ENCODE results near the gene CPED1.
A peak's percentile ranks its signal among the peaks of the same experiment; 100 is the strongest.
"Not testable (repeated sequence)": the region's sequence is repeated elsewhere in the genome, so short reads cannot be mapped to it uniquely, and the experiment has no call there.

CPED1 gene

DNA sequence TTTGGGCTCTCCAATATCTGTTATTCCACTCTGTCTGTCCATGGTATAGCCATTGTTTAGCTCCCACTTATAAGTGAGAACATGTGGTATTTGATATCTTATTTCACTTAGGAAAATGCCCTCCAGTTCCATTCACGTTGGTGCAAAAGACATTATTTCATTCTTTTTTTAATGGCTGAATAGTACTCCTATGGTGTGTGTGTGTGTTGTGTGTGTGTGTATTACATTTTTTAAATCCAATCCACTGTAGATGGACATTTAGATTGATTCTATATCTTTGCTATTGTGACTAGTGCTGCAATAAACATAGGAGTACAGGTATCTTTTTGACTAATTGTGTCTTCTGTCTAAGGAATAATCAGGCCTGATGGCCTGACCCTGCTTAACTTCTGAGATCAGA is 7.4 kb upstream of the CPED1 start:
- no peak for DNase-seq (ENCODE audit: low read depth in 1 of 2, low spot score in 1 of 2)

DNA sequence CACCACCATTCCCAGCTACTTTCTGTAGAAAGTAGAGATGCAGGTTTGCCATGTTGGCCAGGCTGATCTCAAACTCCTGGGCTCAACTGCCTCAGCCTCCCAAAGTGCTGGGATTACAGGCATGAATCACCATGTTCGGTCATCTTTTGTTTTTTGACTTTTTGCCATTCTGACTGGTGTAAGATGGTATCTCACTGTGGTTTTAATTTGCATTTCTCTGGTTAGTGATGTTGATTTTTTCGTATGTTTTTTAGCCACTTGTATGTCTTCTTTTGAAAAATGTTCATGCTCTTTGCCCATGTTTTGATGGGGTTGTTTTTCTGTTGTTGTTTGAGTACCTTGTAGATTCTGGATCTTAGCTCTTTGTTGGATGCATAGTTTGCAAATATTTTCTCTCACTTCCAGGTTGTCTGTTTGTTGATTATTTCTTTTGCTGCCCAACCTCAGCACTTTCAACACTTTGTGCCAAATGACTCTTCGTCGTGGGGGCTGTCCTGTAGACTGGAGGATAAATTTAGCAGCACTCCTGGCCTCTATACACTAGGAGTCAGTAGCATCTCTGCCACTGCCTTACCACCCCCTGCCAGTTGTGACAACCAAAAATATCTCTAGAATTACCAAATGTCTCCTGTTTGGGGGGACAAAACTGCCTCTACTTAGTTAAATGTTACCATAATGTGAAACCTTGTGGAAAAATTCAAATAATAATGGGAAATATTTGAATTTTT is 6.5 kb upstream of the CPED1 start:
- DNase-seq (ENCODE audit: low read depth in 1 of 2, low spot score in 1 of 2), result no peak

DNA sequence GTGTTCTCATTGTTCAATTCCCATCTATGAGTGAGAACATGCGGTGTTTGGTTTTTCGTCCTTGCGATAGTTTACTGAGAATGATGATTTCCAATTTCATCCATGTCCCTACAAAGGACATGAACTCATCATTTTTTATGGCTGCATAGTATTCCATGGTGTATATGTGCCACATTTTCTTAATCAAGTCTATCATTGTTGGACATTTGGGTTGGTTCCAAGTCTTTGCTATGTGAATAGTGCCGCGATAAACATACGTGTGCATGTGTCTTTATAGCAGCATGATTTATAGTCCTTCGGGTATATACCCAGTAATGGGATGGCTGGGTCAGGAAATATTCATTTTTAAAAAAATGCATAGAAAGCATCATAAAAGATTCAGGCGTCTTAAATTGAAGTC is 4.9 kb upstream of the CPED1 start:
- DNase-seq (ENCODE audit: low read depth in 1 of 2, low spot score in 1 of 2), result not testable (repeated sequence)

DNA sequence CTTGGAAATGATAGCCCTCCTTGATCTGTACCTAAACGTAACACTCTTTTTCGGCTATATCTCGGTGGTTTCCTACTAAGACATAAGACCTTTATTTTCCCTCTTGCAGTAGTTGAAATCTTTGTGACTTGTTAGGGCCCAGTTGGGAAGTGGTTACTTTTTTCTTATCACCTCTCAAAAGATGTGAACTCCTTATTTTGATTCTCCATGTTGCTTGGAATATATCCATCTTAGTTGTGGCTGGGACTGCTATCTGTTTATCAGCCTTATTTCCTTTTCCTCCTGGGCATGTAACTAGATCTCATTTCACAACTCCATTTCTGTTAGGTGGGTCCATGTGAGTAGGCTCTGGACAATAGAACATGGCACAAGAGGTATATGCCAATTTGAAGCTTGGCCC is 4.1 kb upstream of the CPED1 start:
- DNase-seq (ENCODE audit: low read depth in 1 of 2, low spot score in 1 of 2), result no peak

DNA sequence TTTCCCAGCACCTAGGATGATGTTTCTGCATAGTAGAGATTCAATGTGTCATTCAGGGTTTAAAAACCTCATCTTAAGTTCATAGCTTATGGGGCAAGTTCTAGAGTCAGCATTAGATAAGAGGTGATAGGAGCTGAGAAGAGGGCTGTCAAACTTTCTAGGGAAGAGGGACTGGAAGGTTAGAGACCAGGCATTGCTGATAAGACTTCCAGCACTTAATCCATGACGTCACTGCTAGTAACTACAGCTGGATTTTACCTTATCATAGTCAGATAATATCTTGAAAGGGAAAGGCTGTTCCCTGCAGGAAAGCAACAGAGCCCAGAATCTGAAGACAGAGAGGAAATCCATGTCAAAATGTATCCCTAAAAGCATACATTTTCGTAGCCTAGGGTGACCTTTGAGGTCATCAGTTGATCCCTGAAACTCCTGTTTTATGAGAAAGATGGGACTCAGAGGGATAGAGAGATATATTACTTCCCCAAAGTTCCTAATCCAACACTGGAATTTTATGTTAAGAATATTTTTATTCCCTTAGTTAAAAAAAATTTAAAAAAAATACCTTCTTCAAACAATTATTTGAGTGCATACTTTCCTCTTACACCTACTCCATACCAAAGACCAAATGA is 3.3 kb upstream of the CPED1 start:
- no peak for DNase-seq (ENCODE audit: low read depth in 1 of 2, low spot score in 1 of 2)

DNA sequence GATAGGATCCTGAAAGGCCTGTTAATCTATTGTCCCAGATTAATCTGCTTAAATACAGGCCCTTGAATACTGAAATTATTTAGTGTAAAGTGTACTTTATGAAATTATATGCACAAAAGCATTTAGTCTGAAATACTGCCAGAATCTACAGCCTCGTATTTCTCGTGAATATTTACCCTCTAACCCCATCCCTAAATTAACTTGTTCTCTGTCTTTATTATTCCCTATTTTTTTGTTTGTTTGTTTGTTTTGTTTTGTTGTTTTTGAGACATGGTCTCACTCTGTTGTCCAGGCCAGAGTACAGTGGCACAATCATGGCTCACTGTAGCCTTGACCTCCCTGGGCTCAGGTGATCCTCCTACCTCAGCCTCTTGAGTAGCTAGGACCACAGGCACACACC is 2.7 kb upstream of the CPED1 start:
- DNase-seq (ENCODE audit: low read depth in 1 of 2, low spot score in 1 of 2), result no peak

DNA sequence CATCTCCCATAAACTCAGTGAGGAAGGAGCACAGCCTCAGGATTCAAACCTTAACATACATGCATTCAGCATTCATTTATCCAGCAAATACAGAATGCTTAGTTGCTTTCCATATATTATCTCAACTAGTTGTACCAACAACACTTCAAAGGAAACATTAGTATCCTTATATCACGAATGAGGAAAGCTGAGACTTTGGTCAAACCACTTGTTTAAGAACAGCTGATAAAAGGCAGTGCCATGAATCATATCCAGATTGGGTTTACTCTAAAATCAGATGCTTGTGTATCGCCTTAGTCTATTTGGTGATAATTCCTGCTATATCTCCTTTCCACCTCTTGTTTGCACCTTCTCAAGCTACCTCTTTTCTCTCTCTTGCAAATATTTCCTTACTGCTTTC is 1.9 kb upstream of the CPED1 start:
- DNase-seq (ENCODE audit: low read depth in 1 of 2, low spot score in 1 of 2), result no peak

DNA sequence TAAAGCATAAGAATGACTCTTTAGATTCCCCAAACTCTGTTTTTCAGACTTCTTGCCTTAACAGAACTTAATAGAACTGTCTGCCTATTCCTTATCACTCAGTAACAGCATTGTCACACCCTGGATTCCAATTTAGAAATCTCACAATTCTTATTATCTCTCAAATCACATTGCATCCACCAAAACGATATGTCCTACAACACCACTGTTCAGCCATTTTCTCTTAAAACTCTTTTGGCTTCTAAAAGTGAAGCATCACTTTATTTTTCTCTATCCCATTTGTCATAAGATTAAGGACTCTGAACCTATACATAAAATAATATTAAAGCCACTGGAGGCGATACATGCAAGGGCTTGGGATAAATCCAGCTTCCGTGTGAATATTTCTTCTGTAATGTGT is 1.2 kb upstream of the CPED1 start:
- DNase-seq (ENCODE audit: low read depth in 1 of 2, low spot score in 1 of 2), result no peak

DNA sequence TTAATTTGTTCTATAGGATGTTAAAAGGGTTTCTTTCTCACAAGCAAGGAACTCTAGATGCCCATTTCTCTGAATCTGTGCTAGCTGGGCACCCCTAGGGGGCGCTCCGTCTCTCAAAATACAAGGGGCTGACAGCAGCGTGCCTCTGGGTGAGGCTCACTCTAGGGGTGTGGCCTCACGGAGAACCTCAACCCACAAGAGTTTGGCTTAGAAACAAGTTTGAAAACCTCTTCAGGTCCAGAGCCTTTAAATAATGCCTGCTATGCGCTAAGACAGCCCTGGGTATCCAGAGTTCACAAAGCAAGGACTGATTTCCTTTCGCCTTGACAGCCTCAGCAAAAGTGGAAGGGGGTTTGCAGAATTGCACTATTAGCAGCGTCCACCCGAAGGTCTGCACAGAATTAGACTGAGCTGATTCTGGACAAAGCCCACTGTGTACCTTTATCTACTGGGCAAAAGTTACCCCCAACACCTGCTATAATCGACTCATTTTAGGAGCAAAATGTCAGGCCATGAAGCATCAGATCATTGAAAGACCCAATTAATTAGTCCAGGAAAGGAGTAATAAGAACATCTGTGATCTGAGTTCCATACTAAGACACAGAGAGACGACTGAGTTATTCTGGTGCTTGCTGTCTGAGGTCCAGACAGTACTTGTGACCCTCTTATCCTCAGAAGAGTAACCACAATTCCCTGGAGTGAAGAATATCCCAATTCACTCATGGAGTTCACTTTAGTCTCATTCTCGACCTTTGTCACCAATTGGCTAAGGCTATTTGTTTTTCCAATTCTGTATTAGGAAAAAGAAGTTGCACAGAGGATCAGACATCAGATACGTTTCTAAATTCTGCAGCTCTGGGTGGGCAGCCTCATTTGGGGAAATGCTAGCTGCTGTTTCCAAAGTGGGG is 574 bp upstream of the CPED1 start:
- DNase-seq (ENCODE audit: low read depth in 1 of 2, low spot score in 1 of 2), result peak; percentile 65 to 79

DNA sequence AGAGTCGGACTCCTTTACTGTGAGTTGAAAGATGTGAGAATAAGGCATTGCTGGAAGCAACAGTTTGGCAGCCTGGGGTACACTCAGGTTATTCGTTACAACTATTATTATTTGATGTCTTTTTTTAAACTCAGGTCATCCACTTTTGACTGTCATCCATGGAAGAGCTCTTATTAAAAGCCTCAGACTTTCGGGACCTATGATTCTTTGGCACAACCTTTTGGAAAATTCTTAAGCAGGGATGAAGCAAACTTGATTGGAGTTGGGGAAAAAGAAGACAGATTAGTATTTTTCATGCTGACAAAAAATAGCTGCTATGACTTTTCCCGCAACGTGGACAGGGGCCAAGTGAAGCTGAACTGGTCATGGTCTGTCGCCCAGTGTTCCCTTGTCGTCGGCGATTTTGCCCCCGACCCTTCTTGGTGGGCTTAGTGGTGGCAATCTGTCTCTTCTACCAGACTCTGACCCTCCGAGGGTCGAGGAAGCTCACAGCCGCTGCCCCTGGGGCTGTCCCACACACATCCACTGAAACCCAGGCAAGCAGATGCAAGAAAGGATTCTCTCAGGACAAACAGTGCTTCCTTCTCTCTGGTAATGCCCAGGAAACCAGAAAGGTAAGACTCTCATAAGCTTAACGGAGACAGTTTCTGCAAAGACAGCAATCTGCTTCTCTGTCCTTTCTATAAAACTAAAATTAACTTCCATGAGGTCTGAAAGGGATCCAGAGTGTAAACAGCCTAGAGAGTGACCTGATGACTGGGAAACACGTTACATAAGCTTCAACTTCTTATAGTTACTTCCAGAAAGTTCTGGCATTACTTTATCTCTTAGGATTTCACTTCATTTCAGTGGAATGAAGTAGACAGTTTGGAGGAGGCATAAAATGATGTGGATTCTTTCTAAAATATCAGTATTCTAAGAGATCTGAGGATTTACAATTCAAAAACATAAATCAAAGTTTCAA is 1.0 kb downstream of the CPED1 start:
- DNase-seq (ENCODE audit: low read depth in 1 of 2, low spot score in 1 of 2), result no peak

DNA sequence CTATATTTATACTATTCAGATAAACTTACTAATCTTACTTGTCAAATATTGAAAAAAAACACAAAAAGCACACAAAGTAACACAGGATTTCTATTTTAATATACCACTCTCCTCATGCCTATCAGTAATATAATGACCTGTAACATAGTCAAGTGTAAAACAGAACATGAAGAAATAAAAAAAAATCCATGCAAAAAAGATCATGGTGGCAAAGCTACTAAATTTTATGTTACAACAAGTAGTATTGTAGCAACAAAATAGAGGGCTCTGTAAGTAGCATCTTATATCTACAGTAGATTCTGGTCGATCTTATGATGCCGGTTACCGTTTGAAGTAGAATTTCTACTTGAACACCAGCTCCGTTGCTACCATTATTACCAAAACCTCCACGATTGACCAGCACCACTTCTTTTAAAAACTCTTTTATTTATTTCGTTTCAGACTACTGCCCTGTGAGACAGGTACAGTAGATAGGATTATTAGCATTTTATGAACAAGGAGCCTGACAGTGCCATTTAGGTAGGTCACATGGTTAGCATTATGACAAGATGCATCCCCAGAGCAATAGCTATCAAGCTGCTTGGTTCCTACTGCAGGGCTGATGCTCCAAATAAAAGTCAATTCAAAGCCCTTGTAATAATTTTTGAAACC is 2.1 kb downstream of the CPED1 start:
- DNase-seq (ENCODE audit: low read depth in 1 of 2, low spot score in 1 of 2), result no peak

DNA sequence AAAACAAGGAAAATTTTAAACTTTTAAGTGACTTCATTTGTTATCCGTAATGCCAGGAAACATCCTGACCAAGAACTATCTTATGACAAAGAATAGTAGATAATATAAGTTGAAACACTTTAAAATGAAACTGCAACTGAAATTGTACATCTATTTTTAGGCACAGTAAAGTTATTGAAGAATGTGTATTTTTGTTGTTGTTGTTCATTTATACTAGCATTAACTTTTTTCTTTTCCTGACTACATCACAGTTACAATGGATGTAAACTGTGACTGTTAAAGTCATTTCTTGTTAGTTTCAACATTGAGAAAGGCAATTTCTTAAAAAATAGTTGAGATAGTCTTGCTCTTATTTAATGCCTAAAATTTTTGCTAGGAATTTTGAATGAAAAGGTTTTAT is 2.6 kb downstream of the CPED1 start:
- no peak for DNase-seq (ENCODE audit: low read depth in 1 of 2, low spot score in 1 of 2)

DNA sequence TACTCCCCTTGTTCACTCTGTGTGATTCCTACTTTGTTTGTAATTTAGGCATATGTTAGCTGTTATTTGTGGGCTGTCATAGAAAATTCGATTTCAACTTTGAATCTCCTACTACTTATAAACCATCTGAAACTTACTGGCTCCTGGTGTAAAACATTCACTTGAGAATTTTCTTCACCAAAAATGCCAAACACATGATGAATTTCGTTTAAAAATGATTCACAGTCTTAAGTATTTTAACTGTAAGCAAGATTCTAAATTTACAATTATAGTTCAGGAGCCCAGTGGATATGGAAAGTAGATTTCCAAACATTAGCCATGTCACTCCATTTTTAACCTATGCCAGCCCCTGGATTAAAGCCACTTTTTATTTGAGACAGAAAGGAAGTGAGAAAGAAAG is 3.1 kb downstream of the CPED1 start:
- no peak for DNase-seq (ENCODE audit: low read depth in 1 of 2, low spot score in 1 of 2)

DNA sequence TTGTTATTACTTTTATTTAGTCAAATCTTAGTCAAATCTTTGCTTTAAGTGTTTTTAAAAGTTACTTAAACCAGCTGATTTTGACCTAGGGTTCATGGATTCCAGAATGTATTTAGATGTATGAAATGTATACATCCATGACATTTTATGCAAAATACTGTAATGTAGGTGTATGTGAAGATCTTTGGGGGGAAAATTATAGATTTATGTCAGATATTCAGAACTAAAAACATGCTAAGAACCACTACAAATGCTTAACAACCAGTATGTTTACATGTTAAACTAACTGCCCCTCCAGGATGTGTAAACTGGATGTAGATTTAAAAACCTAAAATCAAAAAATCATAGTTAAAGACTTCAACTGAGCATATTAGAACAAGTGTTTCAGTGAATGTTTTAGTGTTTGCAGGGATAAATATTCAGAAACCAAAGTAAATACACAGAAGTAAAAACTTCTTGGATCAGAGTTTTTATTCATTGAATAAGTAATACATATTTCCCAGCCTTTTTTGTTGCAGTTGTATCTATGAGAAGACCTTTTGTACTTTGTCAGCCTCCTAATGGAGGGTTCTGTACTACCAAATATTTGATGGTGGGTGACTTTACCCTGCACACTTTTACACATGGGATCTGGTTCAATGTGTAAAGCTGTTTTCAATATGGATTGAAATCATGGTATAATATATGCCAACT is 3.9 kb downstream of the CPED1 start:
- no peak for DNase-seq (ENCODE audit: low read depth in 1 of 2, low spot score in 1 of 2)

DNA sequence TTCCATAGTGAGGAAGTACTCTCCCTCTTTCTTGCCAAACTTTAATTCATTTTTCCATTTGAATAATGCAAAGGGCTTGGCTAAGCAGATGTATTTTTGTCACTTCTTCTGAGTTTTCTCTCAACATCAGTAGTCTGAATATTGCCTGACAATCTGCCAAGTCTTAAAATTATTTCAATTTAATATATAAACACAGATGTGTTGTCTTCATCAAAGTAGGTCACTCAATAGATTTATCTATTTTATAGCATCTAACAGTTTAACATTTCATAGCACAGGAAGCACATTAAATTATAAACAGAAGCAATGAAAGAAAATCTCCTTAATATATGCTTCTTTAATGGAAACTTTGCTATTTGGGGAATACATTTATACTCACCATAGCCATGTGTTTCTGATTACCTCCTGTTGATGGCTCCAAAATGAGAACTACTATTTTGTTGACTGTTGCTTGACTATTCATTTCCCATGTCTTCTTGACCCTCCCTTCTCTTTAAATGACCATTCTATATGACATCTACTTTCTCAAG is 4.5 kb downstream of the CPED1 start:
- no peak for DNase-seq (ENCODE audit: low read depth in 1 of 2, low spot score in 1 of 2)

DNA sequence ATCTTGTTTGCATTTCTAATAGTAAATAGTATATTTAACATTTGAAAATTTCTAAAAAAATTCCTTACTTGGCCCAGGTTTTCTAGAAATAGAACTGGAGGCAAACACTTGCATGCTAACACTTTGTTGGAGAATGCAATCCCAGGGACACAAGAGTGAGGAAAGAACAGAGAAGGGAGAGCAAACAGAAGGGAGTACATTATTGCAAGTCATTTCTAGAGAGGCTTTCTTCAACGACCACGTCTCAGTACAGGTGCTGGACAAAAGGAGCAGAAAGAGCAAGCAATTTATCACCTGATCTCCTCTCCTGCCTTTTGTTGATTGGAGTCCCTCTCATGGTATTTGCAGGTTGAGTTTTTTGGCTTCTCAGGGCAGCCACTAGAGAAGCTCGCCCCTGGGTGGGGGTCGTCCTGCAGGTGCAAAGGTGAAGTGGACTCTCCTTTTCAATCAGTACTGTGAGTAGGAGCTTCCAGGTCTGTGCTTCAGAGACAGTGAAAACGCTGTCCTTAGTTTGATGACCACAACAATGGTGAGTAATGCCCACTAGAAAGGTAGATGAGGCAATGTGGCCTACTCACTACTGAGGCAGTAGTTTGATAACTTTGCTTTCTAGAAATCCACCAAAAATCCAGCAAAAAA is 5.2 kb downstream of the CPED1 start:
- DNase-seq (ENCODE audit: low read depth in 1 of 2, low spot score in 1 of 2), result no peak

DNA sequence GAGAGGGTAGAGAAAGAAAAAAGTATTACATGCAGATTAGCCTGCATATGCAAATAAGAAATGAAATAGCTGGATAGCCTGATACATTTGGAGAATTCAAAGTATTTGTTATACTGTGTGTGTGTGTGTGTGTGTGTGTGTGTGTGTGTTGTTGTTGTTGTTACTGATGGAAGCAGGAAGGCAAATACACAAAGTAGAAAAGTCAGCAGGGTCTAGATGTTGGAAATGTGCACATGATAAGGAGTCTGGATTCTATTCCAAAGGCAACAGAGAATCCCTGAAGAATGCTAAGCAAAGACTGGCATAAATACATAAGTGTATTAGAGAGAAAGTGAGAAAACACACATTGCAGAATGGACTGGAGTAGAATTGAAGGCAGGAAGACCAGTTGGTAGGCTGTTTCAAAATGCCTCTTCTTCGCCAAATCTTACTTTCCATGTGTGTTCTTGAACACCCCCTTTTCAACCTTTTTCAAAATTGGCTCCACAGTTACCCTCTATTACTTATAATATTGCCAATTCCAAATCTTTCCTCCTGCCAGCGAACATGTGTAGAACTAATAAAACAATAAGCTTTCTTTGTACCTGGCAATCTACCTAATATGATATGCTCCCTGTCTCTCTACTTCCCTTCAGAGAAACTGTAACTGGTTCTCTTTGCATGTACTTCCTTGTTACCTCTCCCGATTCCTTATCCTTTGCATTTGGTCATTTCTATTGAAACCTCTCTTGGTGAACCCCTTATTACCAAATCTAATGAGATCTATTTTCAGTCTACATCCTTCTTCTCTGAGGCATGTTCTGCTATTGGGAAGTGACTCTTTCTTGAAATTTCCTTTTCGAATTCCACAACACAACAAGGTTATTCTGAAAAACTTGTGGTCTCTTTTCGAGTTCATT is 6.2 kb downstream of the CPED1 start:
- DNase-seq (ENCODE audit: low read depth in 1 of 2, low spot score in 1 of 2), result no peak

DNA sequence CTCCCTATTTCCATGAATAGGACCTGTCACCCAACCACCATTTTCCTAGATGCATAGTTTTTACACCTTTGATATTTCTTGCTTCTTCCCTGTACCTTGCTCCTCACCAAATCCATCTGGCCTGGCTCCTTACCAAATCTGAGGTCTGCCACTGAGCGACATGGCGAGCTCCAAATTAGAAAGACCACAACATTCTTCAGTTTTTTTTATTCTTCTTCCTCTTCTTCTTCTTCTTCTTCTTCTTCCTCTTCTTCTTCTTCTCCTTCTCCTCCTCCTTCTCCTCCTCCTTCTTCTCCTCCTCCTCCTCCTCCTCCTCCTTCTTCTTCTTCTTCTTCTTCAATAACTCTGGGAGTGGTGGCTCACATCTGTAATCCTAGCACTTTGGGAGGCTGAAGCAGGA is 7.1 kb downstream of the CPED1 start:
- no peak for DNase-seq (ENCODE audit: low read depth in 1 of 2, low spot score in 1 of 2)
